GM19043 (cell line): Measurements from ENCODE around the gene FAM131C.
"Not testable (repeated sequence)": the region's sequence is repeated elsewhere in the genome, so short reads cannot be mapped to it uniquely, and the experiment has no call there.

ENCODE experiments used
- ATAC-seq: cut with Tn5 transposase; IDR thresholded peaks from one replicate; pipeline ENCODE4 v1.9.1; 2021; ENCODE audit warnings: low read depth; ENCODE audit not compliant: unreplicated experiment

Gene FAM131C

GRCh38 chr1:16107039-16107438, 33.6 kb upstream of the FAM131C start:
- ATAC-seq, result not testable (repeated sequence)

DNA sequence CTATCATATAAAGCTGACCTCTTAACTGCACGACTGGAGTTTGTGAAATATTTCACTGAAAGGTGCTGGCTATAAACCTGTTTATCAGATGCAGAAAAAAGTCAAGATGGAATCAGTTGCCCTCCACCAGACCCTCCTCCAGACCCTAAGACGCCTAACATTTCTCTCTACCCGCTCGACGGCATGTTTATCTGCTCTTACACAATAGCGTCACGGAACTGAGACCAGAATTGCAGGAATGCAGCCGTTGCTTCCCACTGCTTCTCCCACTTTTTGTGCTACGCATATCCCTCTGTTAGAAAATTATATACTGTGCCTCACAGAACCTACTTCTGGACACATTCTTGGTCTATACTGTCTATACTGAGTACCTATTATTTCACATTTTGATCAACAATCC, 28.2 kb upstream of the FAM131C start:
- no peak for ATAC-seq

DNA sequence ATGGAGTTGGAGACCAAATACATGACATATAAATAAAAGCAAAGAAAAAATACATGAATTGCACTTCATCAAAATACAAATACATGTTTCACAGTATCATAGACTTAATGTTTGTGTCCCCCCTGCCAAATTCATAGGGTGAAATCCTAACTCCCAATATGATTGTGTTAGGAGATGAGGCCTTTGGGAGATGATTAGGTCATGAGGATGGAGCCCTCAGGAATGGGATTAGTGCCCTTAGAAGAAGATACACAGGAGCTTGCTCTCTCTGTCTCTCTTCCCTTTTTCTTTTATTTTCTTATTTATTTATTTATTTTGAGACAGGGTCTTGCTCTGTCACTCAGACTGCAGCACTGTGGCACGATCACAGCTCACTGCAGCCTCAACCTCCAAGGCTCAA, 26.0 kb upstream of the FAM131C start:
- ATAC-seq, result no peak

- ATAC-seq, result no peak
Measured at GRCh38 chr1:16095447-16095846, 22.0 kb upstream of the FAM131C start.

- ATAC-seq, result no peak
Measured at GRCh38 chr1:16094453-16095158, 21.2 kb upstream of the FAM131C start.

DNA sequence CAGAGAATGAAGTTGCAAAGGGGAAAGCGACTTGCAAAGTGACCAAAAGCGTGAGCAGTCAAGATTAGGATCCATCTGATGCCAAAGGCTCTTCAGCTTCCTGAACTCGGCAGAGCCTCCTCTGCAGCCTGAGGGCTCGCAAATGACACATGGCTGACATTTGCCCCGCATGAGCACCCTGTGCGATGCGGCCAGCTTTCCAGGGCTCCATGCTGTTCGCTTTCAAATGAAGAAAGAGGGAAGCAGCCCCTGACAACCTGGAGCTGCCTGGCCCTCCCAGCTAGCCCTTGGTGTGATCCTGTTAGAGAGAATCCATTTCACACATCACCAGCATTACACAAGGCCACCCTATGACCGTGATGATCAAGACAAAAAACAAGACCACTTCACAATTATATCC, 20.2 kb upstream of the FAM131C start:
- ATAC-seq, result no peak

DNA sequence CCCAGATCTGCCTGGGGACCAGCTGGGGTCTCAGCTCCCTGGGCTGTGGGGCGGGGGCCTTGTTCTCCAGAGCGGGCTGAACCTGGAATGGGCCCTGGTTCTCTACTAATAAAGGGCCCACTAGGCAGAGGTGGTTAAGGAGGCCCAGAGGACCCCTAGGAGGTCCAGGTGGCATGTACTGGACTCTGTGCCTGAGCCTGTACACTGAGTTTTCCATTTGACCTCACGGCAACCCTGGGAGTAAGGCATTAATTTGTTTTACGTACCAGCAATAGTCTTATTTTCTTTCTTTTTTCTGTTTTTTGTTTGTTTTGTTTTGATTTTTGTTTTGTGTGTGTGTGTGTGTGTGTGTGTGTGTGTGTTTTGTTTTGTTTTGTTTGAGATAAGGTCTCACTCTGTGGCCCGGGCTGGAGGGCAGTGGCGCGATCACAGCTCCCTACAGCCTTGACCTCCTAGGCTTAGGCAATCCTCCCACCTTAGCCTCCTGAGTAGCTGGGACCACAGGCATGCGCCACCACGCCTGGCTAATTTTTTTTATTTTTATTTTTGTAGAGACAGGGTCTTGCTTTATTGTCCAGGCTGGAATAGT, 19.6 kb upstream of the FAM131C start:
- no peak for ATAC-seq

GRCh38 chr1:16092097-16092922, 18.9 kb upstream of the FAM131C start:
- no peak for ATAC-seq

- ATAC-seq, result no peak
Measured at GRCh38 chr1:16091296-16091695, 17.8 kb upstream of the FAM131C start.

GRCh38 chr1:16090076-16090826, 16.8 kb upstream of the FAM131C start:
- no peak for ATAC-seq

DNA sequence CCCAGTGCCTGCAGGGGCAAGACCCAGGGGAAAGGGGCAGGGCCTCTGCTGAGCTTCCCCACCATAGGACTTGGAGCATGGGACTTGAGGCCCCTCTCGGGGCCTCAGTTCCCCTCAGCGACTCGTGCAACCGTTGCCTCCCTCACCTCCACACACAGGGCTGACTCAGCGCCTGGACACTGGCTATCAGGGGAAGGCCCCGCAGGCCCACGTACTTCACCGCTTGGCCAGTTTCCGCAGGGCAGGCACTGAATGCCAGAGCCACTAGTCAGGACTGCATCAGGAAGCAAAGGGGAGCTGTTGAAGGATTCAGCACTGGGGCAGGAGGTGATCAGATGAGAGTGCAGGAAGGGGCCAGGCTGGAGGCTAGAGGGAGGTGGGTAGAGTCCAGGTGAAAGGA, 15.5 kb upstream of the FAM131C start:
- ATAC-seq, result no peak

- no peak for ATAC-seq
Measured at GRCh38 chr1:16088351-16088911, 15.0 kb upstream of the FAM131C start.

GRCh38 chr1:16087733-16088132, 14.3 kb upstream of the FAM131C start:
- ATAC-seq, result no peak

GRCh38 chr1:16085522-16085921, 12.1 kb upstream of the FAM131C start:
- no peak for ATAC-seq

DNA sequence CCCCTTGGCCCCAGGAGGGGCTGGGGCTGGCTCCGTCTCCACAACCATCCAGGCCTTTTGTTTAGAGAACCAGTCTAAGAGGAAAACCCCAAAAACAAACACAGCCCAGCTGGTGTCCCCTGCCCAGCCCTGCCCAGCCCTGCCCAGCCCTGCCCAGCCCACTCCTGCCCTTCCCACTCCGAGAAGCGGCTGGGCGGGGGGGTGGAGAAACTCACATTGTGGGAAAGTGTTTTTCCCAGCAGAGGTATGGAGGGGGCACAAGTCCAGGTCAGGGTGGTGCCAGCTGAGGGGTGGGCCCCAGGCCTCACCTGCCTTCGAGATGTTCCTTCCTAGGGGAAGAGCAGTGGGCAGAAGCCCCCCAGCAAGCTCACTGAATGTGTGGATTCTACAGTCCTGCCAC, 10.0 kb upstream of the FAM131C start:
- ATAC-seq, result no peak

GRCh38 chr1:16082283-16083038, 9.0 kb upstream of the FAM131C start:
- ATAC-seq, result no peak

- no peak for ATAC-seq
Measured at GRCh38 chr1:16081636-16082035, 8.2 kb upstream of the FAM131C start.

GRCh38 chr1:16080422-16081150, 7.1 kb upstream of the FAM131C start:
- no peak for ATAC-seq

DNA sequence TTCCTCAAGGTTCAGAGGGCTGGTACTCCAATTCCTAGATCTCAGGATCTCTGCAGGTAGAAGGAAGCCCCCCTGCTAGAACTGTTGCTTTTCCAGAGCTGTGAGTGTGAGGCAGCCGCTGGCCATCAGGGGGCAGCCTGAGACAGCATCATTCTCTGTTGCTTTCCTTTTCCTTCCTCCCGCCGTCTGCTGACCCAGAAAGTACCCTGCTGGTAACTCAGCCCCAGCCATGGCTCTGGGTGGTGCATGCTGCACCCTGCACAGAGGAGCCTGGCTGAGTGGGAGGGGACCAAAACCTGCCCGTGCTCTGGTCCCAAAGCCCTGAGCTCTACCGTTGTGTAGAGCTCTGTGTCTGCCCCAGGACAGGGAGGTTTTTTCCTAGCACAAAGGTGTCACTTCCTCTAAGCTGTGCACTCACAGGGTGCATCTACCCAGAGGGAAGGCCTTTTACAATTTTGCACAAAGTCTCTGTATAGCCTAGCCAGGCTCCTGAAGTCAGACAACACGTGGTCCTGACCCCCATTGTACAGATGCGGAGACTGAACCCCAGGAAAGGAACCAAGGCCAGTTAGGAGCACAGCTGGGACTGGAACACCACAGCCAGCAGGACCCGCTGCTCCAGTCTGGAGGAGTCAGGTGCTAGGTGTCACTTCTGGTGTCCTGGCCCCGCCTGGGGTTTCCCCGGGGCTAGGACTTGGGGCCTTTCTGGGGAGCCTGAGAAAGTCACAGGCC, 5.6 kb upstream of the FAM131C start:
- ATAC-seq, result no peak
